GM19397 (cell line): ENCODE measurements around the gene TRPV5.

Source experiments
- ATAC-seq: cut with Tn5 transposase; IDR thresholded peaks from one replicate; pipeline ENCODE4 v1.9.1; 2021; ENCODE audit warnings: mild to moderate bottlenecking, moderate library complexity; ENCODE audit not compliant: unreplicated experiment

The TRPV5 gene

GRCh38 chr7:142941541-142941940 is 8.0 kb upstream of the TRPV5 start:
- no peak for ATAC-seq

GRCh38 chr7:142940966-142941535 is 7.5 kb upstream of the TRPV5 start:
- no peak for ATAC-seq

GRCh38 chr7:142939226-142939910 is 5.8 kb upstream of the TRPV5 start, which contains the start of gene LLCFC1:
Gene LLCFC1 (plus strand): TSS chr7:142939484. CDS start chr7:142939622, 138 bp downstream.
- no peak for ATAC-seq

GRCh38 chr7:142938611-142939010 is 5.1 kb upstream of the TRPV5 start:
- ATAC-seq = no peak

- no peak for ATAC-seq
These were observed 2.5 kb upstream of the TRPV5 start for GRCh38 chr7:142935941-142936565.

GRCh38 chr7:142934056-142934455 is 510 bp upstream of the TRPV5 start:
- no peak for ATAC-seq

- no peak for ATAC-seq
These were observed 462 bp downstream of the TRPV5 start for GRCh38 chr7:142933092-142933475.

- no peak for ATAC-seq
These were observed 1.0 kb downstream of the TRPV5 start for GRCh38 chr7:142932386-142933091.

GRCh38 chr7:142930126-142930730 is 3.3 kb downstream of the TRPV5 start:
- ATAC-seq = no peak

- no peak for ATAC-seq
These were observed 5.6 kb downstream of the TRPV5 start for GRCh38 chr7:142927949-142928348.

- no peak for ATAC-seq
These were observed 6.3 kb downstream of the TRPV5 start for GRCh38 chr7:142927085-142927745.

GRCh38 chr7:142925413-142925812 is 8.1 kb downstream of the TRPV5 start:
- ATAC-seq = no peak

- no peak for ATAC-seq
These were observed 10.2 kb downstream of the TRPV5 start for GRCh38 chr7:142923391-142923790.

- ATAC-seq = no peak
These were observed 13.9 kb downstream of the TRPV5 start for GRCh38 chr7:142919656-142920055.

- no peak for ATAC-seq
These were observed 14.6 kb downstream of the TRPV5 start for GRCh38 chr7:142918901-142919300.

GRCh38 chr7:142917447-142917846 is 16.1 kb downstream of the TRPV5 start:
- no peak for ATAC-seq

- ATAC-seq = no peak
These were observed 17.0 kb downstream of the TRPV5 start for GRCh38 chr7:142916508-142916907.

GRCh38 chr7:142915315-142915714 is 18.2 kb downstream of the TRPV5 start:
- no peak for ATAC-seq

GRCh38 chr7:142914121-142914520 is 19.4 kb downstream of the TRPV5 start:
- no peak for ATAC-seq

- ATAC-seq = no peak
These were observed 20.0 kb downstream of the TRPV5 start for GRCh38 chr7:142913566-142913965.

- ATAC-seq = no peak
These were observed 20.5 kb downstream of the TRPV5 start for GRCh38 chr7:142913051-142913450.
